Activated T-helper 1 cell treated with anti-CD3 and anti-CD28 coated beads, Interleukin-2, amount 50 U/mL, for 16 hours (primary cell): Measurements from ENCODE around the gene DLX2.

Source experiments
- DNase-seq, 2 donors: peaks; one replicate each; pipeline ENCODE4 v3.0.0-alpha.2; 2020; ENCODE audit warnings: low read depth in 1 of 2, low spot score in 1 of 2

DLX2 gene

DNA sequence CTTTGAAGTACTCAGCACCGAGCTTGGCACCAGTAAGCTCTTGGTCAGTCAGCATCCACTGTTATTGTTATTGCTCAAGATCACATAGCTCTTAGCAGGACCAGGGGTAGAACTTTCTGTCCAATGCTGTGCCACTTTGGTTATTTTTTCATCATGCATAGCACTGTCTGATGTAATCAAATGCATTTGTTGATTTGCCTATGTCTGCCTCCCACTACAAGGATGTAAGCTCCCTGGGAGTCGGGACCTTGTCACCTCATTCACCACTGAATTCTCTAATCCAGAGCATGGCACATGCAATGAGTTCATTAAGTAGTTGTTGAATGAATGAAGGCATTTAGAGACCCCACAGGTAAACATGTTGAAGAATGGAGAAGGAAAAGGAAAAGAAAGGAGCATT lies 46.4 kb downstream of the DLX2 start:
- DNase-seq: no peak

DNA sequence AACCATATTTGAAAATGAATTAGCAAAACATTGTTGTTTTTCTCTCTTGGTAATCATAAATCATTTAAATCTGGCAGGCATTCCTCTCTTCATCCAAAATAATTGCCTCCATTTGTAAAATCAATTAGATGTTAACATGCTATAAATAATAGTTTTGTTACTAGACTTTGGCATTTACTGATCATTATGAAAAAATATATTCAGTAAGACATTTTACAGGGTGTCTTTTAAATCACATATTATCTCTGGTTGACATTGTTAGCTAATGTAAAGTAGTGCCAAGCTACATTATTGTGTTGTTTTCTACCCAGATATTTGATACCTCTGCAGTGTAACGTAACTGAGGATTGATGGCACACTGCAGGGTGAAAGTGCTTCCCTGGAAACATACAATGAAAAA lies 49.2 kb downstream of the DLX2 start:
- DNase-seq: no peak

DNA sequence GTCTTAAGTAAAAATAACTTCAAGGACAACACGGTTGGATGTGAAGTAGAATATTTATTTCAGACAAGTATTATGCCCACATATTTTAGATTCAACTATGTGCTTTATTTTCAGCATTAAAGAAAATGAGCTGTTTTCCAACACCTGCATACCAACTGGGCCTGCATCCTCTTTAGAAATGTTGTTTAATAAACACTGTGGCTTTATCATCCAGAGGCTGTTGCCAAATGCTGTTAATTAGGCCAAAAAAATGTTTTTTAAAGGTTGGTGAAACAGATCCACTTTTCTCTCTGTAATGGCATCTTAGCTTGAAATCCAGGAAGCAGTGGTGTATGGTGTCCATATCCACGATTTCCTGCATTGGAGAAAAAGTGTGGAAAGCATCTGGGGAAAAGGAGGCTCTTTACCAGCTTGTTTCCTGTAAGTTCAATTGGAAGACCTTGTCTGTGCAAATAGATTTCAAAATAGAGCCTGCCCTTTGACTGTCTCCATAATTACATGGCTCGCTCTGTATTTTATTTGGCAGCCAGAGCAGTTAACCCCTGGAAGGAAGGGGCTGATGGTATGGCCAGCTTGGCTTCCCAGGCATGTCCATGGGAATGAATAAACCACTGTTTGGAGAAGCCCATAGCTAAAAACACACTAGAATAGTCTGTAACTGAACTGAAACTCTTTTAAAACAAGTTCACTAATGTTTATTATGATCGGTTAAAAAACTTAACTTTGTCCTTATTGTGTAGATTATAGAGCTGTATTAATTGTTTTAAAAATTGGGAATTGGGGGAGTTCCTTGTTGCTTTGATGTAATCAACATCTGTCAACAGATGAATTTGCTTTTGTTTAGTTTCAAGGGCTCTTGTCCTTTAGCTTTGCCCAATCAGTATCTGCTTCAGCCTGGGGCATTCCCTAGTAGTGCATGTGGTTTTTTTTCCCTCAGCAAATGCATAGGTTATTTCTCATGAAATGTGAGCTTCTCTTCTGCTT lies 50.4 kb downstream of the DLX2 start:
- DNase-seq: no peak

DNA sequence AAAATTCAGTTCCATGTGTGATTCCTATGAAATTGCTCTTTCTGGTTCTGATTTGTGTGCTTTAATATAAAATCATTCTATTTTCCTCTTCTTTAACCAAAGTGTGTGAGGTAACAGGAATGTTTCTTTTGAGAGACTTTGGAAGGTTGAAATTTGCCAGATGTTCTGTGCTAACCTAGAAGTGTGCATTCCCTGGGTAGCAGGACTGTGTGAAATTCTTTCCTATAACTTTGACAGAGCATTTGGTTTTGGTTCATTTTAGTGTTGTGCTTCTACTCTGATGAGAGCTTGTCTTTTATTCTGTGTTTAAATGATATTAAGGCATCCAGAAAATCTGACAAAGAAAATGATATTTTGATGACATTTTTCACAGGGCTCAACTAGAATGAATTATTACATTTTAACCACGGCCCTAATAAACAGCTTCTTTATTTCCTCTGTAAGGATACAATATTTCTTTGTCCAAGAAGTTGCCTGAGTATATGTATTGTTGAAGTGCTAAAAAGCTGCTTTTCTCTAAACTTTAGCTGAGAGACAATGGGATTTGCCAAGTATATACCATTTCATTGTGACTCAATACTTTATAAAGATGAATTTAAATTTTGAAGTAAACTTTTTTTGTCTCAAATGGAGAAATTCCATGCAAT lies 52.1 kb downstream of the DLX2 start:
- no peak for DNase-seq

DNA sequence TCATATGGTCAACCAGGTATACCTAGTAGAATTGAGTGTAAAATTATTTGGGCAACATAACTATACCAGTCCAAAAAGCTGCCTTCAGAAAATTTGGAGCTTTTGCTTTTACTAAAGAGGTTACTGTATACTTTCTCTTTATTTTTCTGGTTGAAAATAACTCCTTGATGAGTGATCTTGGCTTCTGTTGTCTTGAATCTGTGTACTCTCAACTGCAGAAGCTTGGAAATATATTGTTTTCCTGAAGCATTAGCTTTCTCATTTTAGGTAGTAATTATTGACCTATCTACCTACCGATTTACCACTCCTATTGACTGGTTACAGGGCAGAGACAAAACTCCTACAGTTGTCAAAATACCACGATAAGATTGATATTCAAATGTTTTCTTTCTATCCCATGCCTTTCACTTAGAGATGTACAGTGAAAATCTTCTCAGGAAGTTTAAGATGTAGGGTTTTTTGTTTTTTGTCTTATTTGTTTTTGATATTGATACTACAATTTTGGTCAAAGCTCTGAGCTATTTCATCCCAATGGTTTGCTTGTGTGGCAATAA lies 53.1 kb downstream of the DLX2 start:
- DNase-seq: no peak
